CD4-positive, alpha-beta T cell treated with Interferon gamma for 1 hour (primary cell): ENCODE data around the gene HIF1AN.

Experiments used
- DNase-seq: peaks from one replicate; pipeline ENCODE4 v3.0.0-alpha.2; 2020

HIF1AN gene

DNA sequence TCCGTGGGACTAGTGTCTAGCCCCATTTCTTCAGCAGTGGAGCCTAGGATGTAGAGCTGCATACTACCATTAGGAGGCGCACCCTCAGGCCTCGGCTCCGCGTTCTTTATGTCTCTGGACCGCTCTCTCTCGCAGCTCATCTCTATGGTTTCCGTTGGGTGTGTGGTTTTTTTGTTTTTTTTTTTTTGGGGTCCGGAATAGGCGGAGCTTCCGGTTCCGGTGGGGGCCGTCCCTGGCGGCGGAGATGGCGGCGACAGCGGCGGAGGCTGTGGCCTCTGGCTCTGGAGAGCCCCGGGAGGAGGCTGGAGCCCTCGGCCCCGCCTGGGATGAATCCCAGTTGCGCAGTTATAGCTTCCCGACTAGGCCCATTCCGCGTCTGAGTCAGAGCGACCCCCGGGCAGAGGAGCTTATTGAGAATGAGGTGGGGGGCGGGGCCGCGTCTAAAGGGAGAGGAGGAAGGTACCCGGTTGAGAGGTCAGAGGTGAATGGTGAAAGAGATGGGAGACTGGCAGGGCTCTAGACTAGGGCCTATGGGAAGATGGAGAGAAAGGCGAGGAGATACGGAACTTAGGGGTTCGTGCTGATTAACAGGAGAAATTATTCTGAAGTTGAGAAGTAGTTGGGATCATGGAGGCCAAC, at the start of gene HIF1AN:
Gene HIF1AN, plus strand, starts transcription at position 229 of the 639 bp plus-strand sequence. Its CDS starts 16 bp downstream, at position 245.
- DNase-seq, result peak; percentile 92

DNA sequence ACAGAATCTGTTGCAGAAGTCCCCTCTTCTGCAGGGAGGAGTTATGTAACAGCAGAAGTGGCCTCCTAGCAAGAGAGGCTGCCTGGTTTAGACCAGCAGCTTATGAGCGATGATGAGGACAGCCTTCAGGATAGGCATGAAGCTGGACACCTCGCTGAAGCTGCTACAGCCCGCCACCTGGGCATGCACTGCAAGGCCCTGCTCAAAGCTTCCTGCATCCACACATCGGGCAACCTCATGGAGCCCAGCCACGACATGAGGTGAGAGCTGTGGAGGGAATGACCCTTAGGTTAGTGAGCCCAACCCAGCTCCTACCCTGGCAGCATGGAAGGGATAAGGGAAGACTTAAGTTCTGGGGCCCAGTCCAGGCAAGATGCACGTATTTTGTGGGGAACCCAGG, 48.2 kb upstream of the HIF1AN start:
- DNase-seq, result no peak

DNA sequence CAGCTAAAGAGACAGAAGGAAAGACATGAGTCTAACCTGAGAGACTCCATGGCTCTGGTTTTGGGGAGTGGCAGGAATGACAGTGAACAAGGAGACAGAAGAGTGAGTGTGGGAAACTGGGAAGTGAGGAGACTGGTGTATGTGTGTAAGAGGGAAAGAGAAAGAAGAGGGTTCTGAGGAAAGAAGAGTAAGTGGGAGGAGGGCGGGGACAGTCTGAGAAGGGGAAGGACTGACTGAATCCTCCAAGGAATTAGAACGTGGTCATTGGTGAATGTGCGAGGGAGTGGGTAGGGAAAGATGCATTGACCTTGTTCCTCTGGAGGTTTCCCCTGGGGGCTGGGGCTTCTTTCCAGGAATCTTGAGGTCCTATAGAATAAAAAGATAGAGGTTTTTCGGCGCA, 46.3 kb upstream of the HIF1AN start:
- DNase-seq, result no peak

DNA sequence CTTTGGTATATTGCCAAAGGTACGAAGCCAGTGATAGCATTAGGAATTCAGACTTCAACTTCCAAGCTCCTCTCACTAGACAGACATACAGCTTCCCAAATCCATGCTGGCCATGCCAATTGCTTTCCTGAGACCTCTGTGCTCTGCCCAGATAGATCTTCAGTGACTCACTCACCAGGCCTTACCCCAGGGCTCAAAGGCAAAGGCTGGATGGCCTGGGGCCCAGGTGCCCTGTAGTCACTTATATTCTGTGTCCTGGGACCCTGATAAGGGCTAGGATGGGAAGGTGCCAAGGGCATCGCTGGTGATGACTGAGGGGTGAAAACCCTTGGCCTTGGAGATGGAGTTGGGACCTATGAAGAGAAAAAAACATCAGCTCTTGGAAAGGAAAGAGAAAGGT, 45.2 kb upstream of the HIF1AN start:
- DNase-seq, result no peak

DNA sequence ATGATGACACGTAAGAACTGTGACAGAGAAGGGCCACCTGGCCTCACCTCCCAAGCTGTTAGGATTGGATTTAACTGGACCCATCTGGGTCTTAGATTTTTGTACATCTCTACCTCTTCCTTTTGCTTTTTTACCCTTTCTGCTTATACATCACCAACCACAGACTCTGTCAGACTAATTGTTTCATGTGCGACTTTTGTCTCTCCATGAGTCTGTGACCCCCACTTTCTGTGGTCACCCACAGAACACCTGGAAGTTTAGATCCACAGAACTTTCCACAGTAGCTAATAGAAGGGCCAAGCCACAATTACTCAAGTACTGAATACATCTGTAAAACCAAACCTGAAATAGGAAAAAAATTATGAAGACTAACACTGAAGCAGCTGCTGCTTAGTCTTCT, 39.2 kb upstream of the HIF1AN start:
- DNase-seq, result no peak

DNA sequence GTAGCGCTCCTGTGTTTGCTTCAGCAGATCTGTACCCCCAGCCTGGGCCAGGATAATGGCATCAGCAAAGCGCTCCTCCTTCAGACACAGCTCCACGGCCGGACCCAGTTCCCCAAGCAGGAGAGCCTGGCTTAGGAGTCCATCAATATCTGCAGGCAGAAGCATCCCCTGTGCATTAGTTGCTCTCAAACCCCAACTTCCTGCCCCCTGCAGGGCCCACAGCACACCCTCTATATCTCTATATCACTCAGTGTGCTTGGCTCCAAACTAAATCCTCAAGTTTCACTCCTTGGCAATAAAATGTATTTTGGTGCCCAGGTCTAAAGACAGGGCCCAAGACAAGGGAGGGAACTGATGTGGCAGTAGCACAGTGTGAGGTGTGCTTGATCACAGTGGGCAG, 37.7 kb upstream of the HIF1AN start:
- DNase-seq, result no peak

DNA sequence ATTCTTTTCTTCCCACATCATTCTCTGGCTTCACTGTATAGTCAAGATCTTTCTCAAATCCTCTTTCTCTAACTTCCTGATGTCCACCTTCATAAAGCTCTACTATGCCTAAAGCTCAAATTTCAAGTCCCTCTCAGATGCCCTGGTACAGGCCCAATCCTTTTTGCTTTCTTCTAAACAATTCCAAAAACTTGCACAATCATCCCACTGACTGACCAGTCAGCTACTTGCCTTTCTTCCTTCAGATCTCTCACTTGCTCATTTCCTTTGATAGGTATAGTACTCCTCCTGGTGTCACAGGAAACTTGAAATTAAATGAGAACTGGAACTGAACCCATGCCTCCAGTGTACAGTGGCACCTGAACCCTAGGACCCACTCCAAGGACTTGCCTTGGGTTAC, 34.3 kb upstream of the HIF1AN start:
- DNase-seq, result no peak

DNA sequence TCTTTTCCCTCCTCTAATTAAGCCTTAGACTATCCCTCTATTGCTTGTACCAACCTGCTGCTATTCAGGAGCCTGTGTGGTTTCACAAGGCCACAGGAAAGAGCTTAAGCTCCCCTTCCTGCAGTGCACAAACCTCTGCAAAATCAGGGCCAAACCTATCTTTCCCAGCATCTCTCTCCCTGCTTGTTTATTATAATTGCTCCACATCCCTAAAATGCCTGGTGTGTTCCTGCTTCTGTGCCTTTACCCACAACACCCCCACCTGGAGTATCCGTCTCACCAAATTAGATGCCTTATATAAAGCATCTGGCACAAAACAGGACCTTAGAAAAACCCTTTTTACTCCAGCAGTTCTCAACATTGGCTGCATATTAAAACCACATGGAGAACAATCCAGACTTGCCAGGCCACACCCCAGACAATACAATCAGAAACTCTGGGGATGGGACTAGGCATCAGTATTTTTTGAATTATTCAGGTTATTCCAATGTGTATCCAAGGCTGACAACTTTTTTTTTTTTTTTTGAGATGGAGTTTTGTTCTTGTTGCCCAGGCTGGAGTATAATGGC, 32.7 kb upstream of the HIF1AN start:
- no peak for DNase-seq

DNA sequence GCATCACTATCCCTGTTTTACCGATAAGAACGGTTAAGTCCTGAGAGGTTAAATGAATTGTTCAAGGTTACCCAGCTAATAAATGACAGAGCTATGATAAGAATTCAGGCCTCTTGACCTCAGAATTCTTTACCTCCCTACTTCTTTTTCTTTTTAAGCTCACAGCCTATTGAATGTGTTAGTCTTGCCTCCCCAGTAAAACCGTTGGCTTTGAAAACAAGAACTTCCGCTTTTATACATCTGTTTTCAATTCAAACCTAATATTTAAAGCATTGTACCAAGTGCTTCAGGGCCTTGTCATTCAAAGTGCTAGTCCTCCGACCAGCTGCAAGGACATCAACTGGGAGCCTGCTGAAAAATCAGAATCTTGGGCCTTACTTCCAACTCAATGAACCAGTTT, 31.6 kb upstream of the HIF1AN start:
- DNase-seq, result no peak

DNA sequence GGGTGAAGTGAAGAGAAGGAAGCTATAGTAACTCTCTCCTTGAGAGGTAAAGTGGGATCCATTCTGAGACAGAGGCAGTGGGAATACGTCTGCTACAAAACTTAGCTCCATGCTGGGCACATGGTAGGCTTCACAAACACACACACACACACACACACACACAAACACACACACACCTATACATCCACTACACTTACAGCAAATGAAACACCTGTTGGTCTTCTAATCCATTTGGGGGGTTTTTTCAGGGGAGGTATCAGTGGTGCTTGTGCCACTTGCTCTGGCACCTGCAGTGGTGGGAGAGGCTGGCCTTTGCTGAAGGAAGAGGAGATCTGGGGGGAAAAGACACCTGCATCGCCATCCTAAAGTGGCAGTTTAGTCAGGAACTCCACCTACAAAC, 30.6 kb upstream of the HIF1AN start:
- DNase-seq, result no peak

DNA sequence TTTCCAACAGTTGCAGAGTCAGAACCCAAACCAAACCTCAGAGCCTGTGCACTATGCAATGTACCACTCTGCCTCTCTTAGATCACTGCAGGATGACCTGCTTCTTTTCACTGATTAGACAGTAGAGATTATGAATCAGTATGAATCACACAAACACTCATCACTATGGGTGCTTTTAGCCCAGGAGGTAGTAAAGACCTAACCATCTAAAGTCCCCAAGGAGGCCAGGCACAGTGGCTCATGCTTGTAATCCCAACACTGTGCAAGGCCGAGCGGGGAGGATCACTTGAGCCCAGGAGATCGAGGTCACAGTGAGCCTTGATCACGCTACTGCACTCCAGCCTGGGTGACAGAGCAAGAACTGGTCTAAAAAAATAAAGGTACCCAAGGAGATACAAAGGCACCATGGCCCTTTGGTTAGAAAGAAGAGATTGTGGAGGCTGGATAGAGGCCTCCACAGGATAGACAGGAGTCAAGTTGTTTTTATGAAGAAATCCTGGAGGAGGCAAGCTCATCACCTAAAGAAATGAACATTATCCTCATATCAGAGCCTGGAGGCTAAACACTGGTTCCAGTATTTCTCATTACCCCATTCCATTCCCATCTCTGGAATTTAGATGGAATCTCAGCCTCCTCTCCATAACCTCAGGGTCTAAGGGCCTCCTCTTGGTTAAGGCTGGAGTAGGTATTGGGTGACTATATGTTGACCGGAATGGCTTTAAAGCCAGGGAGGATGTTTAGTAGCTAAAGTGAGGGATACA, 29.0 kb upstream of the HIF1AN start:
- DNase-seq, result no peak

DNA sequence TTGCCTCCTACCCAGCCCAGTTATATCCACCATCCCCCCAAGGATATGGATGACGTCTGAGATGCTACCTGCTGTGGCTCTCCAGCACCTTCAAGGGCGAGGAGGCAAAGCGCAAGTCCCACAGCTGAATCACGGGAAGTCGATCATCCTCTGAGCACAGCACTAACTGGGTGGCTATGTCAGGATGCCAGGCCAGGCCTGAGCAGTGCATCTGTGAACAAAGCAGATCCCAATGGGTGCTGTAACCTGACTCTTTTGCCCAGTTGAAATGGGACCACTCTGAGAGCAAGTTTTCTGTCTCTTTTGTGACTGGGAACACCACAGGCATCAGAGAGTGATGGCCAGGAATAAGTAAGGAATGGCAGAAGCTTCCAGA, 28.4 kb upstream of the HIF1AN start:
- DNase-seq, result no peak

DNA sequence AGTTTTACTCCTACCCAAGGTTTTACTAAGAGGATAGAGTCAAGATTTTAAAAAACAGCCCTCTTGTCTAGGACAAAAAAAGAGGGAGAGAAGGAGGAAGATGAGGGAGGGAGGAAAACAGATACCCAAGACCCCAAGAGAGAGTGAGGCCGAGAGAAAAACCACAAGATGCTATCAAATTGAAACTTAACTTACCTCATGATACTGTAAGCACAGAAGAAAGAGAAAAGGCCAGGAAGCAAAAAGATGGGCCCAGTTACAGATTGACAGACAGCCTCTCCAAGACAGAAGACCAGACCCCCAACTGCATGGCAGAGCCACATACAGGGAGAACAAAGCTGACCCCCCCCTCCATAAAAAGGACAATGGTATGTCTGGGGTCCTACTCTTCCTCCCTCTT, 27.5 kb upstream of the HIF1AN start:
- DNase-seq, result no peak

DNA sequence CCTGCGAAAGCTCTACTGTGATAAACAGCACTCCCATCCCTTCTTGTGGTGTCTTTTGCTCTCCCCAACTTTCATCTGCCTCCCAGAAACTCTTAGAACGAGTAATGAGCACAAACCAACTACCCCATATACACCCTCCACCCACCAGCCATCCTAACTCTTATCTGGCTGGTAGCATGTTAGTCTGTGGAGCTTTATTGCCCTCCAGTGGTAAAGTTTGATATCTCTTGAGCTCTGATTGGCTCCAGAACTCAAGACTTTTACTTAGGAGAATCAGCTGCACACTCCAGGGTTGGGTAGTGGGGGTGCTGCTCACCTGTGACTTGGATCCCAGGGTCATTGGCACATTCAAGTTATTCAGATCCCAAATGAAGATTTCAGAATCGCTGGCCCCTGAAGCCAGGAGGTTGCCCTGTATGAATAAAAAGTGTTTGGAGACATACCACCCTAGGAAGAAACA, 27.0 kb upstream of the HIF1AN start:
- DNase-seq, result peak; percentile 11

DNA sequence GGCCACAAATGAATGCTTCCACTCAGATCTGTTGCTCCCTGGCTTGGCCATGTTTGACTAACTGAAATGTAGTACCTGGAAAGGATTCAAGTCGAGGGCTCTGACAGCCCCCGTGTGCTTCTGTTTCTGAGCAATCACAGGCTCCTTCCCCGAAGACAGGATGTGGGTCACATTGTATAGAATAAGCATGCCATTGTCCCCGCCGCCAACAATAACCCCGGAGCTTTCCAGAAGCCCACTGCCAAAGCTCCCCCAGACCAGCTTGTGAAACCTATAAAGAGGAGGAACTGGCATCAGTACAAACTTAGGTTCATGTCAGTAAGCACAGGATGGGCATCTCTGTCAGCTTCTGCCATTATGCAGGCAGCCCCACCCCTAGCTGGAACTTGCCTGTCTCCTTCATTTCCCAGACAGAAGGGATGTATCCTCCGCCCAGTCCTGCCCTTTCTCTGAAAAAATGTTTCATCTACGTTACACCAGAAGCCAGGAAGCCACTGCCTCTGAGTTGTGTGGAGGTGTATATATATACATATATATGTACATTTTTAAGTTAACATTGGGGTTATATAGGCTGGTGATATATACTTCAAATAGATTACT, 26.4 kb upstream of the HIF1AN start:
- peak; percentile 12 for DNase-seq

DNA sequence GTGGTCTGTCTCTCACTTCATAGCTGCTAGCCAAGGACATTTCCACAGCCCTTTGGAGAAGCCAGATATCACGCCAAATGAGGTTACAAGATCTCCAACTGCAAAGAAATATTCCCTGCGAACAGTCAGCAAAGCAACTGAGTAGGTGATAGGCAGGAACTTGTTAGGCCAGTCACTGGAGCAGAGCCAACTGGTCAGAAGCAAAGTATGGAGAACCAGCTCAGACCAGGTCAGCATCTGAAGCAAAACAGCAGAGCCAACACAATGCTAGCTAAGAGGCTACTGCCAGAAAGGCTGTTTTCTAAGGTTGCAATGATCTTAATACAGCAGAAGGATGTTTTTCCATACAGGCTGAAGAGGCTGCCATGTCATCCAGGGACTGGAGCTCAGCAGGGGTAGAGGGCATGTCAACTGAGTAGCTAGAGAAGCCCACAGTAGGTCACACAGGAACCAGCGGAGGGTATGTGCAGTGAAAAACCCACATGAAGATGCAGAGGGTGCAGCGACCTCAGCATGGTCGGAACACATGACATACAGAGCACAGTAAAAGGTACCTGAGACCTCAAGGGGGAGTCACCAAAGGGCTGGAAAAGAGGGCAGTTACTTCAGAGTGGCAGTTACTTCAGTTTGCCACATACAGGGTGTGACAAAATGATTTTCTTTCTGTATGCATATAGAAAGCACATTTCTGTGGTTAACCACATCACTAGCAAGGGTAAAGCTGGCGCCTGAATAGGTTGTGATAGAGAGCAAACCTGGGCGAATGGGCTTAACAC, 25.0 kb upstream of the HIF1AN start:
- peak; percentile 60 for DNase-seq

DNA sequence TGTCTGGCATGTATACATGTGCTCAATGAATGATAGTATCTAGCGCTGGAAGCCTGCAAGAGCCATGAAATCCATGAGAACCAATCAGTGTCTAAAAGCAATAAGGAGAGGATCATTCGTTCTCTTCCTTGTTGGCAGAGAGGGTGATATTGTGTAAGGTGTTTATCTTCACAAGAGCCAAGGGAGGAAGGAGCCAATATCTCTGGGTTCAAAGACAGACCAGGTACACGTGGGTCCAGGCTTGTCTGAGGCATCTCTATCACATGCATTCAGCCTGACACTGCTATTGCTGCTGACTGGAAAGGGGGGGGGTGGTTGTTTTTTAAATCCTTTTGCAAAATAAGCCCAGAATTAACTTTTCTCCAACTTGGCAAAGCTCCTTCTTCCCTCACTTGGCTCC, 20.1 kb upstream of the HIF1AN start:
- DNase-seq, result no peak

DNA sequence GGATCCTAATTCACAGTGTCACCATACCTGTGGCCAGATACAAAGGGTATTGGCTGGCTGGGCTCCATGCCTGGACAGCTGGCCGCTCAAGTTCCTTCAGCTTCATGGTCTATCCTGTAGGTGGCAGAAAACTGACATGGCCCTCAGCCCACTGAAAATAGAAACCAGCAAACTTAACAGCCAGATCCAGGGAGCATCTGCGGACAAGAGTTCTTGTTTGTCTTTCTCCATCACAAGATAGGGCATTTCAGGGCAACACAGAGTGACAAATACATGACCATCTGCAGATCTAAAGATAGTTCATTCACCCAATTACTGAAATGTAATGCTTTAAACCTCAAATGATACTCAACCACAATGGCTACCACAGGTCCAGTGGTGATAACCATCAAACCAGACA, 18.9 kb upstream of the HIF1AN start:
- no peak for DNase-seq

DNA sequence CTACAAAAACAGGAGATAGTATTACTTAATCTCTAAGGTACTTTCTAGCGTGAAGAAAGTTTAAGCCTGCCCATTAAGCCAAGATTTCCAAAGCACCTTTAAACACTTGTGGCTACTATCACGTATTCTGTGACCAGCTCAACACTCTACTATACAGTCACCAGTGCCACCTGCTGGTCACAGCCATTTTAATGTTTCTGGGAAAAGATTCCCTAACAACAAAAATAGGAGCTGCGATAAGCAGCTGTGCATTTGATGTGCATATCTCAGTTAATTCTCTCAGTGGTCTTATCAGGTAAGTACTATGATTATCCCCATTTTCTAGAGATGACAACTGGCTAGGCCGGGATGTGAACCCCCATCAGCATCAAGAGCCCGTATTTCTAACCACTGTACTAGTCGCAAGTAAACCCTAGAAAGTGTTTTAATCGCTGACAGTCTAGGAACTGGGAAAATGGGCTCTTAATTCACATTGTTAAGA, 16.9 kb upstream of the HIF1AN start:
- DNase-seq, result peak; percentile 36

DNA sequence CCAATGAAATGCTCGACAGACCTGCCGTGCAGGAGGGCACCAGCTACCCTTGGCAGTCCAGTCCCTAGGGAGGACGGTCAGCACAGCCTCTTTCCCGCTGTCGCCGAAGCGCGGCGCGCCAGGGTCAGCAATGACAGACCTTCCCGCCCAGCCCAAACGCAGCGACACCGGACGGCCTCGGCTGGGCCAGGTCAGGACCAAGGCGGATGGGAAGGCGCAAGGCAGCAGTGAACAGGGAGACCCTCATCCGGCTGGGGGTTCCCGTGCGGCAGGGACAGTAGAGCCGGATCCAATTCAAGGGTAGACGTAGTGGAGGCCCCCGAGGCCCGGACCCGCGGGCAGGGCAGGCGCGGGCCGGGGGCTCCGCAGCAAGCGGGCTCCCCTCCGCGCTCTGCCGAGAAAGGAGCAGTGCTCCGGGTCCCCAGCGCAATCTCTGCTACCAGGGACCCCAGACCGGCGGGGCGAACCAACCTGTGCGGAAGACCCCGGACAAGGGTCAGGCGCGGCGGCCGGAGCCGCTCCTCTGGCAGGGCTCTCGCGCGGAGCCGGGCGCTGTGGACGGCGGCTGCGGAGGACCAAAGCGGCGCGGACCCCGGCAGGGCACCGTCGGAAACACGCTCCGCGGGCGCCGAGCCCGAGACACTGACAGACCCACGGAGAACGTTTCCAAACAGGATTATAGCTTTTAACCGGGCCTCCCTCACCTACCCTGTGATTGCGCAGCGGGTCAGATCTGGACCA, 16.3 kb upstream of the HIF1AN start, which contains the start of gene SEC31B:
Gene SEC31B, minus strand, starts transcription at position 551 of the 741 bp plus-strand sequence. CDS start 2,909 bp downstream, outside the sequence.
- DNase-seq, result no peak

DNA sequence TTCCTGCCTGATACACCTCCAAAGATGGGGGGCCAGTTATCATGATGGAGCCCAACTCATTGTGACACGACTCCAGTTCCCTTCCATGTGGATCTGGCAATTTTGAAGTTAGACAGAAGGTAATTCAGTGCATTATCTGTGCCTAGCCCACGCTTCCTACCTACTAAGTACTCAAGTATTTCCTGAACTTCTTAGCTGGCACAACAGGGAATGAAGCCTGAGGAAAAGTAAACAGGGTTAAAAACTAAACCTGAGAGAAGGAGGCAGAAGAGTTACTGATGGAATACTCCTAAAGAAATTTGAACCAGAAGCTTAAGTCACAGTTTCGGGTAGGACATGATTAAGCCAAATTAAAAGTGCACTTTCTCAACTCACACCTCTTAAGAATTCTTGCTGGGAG, 14.9 kb upstream of the HIF1AN start:
- DNase-seq, result no peak
